Stomach (tissue), 4 donors: Measurements from ENCODE around the gene PARVB.

ENCODE experiments used
- POLR2A ChIP-seq, 4 donors: fragments of 450-650 bp; IDR thresholded peaks; one replicate each; pipeline ENCODE4 v1.6.1; 2016; ENCODE audit warnings: antibody characterized with exemption in 4 of 4, control low read depth in 2 of 4, mild to moderate bottlenecking in 1 of 4, moderate library complexity in 1 of 4
- TF ChIP-seq, protein P1 (sequence below), 7 experiments: fragments of 450-650 bp in 4 of 7; fragments of 200-600 bp in 3 of 7; sonication (generic) in 3 of 7; IDR thresholded peaks; one replicate each; pipeline ENCODE4 v1.5.1; 2016 to 2019; ENCODE audit warnings: antibody characterized with exemption in 7 of 7, control low read depth in 2 of 7, mild to moderate bottlenecking in 1 of 7

DNA sequence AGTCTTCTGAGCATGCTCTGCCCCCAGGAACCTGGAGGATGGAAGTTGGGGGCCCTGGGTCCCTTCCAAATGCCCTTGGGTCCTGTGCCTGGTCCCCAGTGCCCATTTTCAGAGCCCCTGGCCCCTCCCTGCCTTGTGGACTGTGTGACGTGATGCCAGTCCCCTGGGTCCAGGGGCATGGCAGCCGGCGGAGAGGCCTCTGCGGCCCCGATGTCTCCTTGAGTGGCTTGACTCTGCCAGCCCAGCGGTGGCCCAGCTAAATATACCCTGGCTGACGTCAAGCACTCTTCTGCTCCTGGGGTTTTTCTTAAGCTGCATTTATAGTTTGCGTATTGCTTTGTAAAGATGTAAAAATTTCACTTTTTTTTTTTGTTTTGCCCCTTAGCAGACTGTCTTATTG, 121.4 kb downstream of the PARVB start:
- TF ChIP-seq, protein P1, sequence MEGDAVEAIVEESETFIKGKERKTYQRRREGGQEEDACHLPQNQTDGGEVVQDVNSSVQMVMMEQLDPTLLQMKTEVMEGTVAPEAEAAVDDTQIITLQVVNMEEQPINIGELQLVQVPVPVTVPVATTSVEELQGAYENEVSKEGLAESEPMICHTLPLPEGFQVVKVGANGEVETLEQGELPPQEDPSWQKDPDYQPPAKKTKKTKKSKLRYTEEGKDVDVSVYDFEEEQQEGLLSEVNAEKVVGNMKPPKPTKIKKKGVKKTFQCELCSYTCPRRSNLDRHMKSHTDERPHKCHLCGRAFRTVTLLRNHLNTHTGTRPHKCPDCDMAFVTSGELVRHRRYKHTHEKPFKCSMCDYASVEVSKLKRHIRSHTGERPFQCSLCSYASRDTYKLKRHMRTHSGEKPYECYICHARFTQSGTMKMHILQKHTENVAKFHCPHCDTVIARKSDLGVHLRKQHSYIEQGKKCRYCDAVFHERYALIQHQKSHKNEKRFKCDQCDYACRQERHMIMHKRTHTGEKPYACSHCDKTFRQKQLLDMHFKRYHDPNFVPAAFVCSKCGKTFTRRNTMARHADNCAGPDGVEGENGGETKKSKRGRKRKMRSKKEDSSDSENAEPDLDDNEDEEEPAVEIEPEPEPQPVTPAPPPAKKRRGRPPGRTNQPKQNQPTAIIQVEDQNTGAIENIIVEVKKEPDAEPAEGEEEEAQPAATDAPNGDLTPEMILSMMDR (IDR thresholded peaks at IDR 0.05), result no peak
- TF ChIP-seq POLR2A (IDR thresholded peaks at IDR 0.05), result no peak
